Fibroblast of skin of left biceps (primary cell): ENCODE measurements around the gene PHEX.

Experiments
- DNase-seq, 2 experiments: peaks; one replicate each; pipeline ENCODE4 v3.0.0-alpha.2; 2013; ENCODE audit warnings: low read depth in 2 of 2

Gene PHEX

DNA sequence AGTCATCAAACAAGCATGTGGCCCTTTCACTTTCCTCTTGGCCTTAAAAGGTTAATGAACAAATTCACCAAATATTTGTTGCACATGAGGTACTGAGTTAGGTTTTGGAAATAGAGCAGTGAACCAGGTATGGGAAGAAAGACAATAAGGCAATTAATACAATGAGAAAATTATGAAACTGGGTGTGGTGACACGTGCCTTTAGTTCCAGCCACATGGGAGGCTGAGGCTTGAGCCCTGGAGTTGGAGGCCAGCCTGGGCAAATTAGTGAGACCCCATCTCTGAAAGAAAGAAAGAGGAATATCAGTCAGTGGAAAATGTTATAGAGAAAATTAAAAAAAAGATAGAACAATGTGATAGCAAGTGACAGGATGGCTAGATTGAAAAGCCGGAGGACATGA, 8.1 kb downstream of the PHEX start:
- no peak for DNase-seq

DNA sequence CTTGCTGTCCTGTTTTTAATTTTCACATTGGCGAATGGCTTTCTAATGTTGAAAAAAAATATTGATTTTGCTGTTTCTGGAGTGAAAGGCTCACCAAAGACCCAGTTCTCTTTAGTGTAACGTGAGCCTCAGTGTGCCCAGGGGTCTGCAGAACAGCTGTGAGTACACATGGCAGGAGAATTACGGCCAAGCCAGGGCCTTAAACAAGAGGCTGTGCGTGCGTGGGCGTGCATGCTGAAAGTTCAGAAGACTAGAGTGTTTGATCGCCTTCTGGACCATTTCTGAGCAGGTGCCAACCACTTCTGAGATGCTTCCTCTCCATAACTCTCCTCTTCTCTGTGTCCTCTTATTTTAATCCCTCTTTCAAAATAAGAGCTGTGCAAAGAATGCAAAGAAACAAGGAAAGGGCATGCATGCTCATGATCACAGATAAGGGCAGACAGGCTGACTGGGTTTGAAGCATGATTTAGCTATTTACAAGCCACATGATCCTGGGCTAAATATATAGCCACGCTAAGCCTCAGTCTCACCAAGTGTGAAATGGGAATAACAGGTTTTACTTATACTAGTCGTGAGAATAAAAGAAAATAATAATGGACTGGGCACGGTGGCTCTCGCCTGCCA, 9.9 kb downstream of the PHEX start:
- no peak for DNase-seq

DNA sequence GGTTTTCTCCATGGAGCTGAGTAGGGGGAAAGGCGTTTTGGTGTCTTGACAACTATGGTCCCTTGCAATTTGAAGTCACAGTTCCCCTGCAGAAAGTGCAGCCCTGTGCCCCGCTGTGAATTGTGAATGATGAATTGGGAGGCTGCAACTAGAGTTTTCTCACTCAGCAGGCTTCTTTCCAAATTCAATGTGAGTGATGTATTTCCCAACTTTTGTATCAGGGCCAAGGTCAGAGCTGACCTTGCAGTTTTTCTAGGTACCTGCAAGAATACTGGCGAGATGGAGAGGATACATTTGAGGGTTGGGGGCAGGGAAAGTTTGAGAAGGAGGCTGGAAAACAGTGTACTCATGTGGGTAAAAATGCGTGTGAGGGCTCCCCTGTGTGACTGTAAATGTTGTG, 11.7 kb downstream of the PHEX start:
- no peak for DNase-seq

DNA sequence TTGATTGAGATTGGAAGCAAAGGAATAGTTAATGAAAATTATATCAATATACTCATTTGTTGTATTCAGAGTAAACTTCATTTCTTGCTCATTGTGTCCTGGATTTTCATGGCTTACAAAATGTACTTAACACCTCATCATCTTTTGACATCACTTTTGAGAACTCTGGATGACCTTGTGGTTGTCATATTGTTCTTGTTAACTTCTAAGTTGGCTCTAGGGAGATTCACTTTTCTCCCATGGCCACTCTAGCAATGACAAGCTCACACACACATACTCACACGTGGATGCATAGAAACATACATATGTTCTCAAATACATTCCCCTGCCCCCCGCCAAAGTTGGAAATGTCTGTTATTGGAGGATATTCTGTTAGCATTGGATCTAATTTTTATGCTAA, 15.3 kb downstream of the PHEX start:
- no peak for DNase-seq

DNA sequence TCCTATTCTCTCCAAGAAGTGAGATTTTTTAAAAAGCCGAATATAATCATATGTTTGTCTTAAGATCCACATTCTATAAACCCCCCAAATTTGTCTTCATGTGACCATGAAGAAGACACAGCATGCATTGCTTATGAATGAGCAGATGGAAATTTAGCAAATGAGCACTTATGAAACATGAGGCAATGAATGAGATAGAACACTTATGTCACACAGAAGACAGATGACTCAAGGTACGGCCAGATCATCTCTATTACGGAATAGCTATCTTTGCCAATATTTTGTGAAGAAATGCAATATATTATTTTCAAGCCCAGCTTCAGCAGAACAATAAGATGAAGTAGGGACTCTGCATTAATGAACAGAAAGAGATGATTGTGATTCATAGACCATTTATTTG, 21.4 kb downstream of the PHEX start:
- DNase-seq: no peak

DNA sequence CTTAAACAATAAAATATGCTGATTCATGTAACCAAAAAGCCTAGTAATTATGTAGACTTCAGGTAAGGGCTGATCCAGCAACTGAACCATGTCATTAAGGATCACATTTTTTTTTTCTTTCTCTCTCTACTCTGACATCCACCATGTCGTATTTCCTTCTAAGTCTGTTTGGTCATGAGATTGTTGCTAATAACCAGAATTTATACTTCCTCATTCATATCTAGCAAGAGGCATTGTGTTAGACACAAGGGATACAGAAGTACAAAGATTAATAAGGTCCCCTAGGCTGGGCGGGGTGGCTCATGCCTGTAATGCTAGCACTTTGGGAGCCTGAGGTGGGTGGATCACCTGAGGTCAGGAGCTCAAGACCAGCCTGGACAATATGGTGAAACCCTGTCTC, 24.1 kb downstream of the PHEX start:
- DNase-seq: no peak

DNA sequence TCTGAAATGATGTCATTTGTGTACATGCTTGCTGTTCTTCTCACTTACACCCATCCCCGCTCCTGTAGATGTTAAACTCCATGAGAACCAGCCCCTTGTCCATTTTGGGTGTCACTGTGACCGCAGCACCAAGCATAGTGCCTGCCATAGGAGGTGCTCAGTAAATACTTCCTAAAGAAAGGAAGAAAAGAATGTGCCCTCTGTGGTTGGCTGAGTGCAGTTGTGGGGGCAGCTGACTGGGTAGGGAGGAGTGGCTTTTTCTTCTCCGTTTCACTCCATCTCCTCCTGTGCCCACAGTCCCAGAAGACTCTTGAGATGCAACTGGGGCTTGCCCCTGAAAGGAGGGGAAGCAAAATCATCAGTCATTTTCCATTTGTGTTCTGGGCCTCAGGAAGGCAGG, 25.5 kb downstream of the PHEX start:
- DNase-seq: no peak

DNA sequence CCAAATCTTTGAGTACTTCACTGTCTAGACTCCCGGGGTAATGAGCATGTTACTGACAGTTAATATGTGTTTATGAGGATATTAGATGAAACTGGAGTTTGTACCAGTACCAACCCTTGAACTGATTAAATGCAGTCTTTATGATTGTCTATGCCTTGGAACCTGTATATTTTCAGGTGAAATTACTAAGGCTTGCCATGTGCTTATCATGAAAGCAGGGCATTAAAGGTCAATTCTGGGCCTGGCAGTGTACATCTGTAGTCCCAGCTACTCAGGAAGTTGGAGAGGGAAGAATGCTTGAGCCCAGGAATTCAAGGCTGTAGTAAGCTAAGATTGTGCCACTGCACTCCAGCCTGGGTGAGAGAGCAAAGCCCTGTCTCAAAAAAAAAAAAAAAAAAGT, 27.6 kb downstream of the PHEX start:
- DNase-seq: no peak

DNA sequence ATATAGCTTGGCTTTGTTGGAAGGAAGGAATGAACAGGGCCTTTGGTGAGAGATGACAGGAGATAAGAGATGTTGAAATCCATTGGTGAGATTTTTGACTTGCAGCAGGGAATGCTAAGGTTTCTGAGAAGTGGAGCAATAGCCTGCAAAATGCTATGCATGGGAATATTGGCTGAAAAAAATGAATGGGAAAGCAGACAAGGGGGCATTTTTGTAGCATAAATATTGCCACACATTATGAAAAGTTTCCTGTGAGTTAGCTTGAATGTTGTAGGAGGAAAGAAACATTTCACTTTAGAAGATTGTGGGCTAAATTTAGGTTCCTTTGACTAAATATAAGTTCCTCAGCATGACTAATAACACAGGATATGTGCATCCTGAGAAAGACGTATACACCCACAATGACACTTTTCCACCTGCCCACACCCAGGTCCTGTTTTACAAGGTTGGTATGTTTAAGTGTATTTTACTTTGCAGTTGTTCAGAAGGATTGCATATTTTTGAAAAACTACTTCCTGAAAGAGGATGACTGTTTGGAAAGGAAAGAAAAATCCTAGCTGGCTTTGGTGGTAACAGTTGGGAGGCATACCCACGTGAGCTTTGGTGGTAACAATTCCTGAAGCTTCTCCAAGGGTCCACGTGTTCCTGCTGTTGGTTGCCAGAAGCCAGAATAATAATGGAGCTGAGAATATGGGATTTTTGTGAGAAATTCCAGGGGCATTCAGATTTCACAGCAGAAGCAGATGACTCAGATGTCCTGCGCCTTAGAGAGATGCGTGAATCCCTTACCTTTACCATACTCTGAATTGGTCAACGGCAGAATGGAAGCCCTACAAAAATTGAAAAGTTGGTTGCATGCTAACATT, 28.5 kb downstream of the PHEX start:
- no peak for DNase-seq

DNA sequence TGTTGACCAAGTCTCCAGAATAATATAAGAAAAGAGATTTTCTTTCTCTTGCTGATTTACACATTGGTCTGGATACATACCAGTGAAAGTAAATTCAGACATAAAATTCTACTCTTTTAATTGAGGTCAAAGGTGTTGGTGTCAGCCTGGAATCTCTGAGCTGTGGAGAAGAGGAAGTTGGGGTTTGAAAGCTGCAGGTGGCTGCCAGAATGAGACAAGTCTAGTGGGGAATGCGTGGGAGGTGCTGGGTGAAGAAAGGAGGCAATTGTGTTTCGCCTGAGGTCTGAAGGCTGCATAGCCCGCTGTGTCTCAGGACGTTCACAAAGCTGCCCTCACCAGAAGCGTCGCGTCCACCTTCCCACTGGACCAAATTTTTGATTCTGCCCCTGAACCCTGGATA, 31.2 kb downstream of the PHEX start:
- DNase-seq: no peak

DNA sequence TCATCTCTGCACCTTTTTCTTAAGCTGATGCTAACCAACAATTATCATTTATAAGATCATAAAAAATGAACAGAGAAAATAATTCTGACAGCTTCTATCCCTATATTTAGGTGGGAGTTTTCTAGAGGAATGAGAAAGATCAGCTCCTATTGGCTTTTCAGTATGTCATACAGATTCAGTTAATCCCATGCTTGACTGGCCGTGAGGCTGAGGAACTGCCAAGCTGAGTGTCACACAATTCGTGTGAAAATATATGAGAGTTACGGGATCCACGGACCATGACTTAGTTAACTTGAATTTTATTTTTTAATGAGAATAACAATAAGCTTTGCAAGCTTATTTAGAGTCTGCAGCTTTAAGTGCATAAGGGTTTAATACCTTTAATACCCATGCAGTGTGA, 37.5 kb downstream of the PHEX start:
- no peak for DNase-seq

DNA sequence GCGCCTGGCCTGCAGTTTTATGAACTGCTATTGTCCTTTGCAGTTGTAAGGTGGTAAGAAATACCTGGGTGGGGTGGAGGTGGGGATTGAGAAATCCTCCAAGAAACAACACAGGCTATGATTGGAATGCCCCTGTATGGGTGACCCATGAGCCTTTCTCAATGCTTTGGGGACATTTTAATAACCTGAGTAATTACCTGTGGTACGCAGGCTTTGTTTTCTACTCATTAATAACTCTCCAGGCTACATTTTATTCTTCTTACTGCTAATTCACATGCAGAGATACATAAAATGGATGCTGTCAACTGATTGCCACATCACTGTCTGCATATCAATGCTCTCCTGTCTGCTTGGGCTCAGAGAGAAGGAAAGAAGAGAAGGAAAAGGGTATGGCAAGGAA, 41.8 kb downstream of the PHEX start:
- no peak for DNase-seq

DNA sequence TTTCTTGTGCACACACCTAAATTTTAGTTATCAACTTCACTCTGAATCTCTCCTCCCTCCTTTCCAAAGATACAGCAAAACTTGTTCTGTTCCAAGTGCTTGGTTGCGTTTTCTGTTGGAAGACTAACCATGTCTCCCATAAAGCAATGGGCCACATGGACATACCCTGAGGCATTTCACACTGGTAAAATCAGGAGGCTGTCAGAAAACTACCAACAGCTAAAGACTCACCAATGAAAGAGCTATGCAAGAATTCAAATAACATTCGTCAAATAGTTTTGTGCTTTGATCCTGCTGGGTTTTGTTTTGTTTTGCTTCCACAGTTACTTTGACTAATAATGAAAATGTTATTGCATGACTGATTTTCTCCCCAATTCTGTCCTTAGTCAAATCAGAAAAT, 46.0 kb downstream of the PHEX start:
- no peak for DNase-seq

DNA sequence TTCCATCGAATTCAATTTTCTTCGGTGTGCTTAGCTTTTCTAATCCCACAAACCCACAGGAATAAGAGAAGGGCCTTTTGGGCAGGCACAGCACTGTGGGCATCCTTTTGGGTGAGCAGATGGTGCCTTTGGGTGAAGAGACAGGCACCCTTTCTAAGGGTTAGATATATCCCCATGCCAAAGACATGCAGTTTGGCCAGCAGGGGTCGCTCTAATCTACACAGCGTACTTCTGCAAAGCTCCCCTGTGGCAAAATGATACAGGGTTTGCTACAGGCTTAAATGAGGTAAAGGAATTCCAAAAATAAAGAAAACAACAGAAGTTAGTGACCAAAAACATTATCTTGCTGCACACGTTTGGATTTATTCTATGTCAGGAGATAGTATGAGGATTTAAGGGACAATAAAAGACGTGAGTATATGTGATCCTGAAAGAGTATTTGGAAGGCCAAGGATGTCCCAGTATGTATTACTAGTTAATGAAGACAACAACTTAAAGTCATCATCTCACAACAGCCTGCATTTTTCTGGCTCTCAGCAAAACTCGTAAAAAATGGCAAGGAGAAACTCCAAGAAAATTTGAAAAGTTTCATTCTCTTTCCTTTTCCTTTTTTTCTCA, 49.5 kb downstream of the PHEX start:
- no peak for DNase-seq

DNA sequence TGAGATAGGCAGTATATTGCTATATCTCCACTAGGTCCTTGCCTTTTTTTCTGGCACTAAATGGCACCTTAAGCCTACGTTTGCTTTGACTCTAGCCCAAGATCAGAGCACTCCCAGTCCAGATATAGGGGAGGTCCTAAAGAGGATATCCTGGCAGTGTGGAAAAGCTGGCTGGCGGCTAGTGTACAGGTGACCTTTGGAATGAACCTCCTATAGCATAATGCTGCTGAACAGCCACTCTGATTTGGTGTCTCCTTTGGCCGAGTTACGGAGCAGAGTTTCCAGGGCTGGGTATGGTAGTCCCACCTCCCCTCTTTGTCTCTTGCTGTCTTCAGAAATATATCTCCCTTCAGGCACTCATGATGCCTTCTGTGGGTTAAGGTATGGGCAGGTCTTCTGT, 53.9 kb downstream of the PHEX start:
- no peak for DNase-seq

DNA sequence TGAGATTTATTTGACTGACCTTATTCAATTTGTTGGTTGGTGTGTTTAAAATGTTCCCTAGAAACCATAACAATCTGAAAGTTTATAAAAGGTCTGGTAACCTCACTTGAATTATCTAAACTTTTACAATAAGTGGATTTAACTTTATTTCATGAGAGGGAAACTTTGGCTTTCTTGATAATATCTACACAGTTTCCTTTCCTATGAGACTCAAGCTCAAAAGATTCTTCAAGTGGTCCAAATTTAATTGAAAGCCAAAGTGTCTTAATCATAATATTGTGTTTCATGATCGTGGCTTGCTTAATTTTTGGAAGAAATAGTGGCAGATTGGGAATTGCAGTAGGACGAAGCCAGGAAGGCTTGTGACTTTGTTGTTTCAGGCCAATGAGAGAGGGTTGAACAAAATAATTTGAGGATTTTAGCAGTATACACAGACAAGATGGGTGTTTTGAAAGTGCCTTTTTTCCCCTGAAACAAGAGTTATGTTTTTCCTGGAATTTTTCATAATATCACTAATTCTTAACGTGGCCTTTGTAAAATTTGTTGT, 55.0 kb downstream of the PHEX start:
- no peak for DNase-seq

DNA sequence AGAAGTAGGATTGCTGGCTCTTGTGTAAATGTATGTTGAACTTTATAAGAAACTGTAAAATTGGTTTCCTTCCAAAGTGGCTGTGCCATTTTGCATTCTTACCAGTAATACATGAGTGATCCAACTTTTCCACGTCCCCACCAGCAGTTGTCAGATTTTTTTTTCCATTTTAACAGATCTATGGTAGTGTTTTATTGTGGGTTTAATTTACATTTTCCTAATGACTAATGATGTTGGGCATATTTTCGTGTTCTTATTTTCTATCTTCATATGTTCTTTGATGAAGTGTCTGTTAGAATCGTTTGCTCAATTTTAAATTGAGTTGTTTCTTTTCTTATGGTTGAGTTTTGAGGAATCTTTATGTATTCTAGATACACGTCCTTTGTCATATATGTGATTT, 56.2 kb downstream of the PHEX start:
- no peak for DNase-seq

DNA sequence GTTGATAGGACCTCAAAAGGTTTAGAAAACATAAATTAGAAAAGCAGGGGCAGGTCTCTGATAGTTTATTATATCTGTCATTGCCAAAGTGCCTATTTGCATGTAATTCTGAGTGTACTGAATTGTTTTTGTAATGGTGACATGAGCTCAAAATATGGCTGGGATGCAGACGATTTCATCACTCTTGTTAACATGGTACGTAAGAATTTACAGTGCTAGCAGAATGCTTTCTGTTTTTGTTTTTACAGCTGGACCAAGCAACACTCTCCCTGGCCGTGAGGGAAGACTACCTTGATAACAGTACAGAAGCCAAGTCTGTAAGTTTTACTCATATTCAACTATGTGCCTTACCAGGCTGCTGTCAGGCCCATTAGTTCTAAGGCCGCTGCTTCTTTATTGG, 58.1 kb downstream of the PHEX start:
- DNase-seq: peak; percentile 26 to 33

DNA sequence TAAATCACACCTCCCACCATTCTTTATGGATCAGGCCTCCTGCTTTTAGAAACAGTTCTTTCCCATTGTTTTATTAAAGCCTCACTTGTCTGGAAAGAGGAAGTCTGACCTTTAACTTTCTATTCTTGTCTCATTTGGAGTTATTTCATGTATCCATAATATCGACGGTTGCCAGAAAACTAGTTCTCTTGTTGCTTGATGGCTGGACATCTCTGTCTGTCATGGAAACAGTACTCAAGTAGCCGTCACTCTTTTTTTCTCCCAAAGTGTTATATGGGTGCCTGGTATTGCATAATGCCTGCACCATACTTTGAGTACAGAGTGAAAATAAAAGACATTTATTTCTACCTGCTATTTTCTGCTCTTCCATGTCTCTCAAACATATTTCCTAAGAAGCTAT, 61.4 kb downstream of the PHEX start:
- no peak for DNase-seq

DNA sequence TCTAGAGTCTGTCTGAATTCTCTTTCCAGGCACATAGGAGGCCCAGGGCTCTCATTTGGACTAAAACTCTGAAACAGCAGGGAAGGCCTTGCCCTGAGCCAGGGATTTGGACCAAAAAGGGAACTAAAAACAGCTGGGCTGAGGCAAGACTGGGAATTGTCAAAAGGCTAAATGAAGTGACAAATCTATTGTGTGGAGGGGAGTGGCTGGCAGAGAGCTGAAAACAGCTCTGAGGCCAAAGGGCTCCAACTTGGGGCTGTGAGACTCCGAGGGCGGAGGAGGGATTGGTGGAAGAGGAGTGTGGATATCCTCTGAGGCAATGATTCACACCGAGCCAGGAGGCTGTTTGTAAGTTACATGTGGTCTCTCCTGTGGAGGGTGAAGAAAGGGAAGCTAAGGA, 63.2 kb downstream of the PHEX start:
- peak; percentile 20 to 43 for DNase-seq

DNA sequence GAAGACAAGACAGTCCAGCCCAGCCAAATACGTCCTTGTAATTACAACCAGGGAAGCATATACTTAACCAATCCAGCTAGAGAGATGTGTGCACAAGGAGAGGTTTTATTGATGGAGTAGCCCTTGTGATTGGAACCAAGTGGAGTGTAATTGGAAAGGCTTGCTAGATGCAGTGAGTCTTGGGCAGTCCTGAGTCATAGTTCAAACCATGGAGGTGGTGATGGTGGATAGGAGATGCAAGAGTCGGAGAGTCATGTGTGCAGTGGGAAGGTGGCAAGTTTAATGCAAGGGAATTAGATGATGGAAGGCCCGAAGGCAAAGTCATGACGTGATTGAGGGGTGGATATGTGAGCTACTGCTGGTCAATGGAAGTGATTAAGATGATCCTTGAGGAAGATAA, 63.7 kb downstream of the PHEX start:
- no peak for DNase-seq

DNA sequence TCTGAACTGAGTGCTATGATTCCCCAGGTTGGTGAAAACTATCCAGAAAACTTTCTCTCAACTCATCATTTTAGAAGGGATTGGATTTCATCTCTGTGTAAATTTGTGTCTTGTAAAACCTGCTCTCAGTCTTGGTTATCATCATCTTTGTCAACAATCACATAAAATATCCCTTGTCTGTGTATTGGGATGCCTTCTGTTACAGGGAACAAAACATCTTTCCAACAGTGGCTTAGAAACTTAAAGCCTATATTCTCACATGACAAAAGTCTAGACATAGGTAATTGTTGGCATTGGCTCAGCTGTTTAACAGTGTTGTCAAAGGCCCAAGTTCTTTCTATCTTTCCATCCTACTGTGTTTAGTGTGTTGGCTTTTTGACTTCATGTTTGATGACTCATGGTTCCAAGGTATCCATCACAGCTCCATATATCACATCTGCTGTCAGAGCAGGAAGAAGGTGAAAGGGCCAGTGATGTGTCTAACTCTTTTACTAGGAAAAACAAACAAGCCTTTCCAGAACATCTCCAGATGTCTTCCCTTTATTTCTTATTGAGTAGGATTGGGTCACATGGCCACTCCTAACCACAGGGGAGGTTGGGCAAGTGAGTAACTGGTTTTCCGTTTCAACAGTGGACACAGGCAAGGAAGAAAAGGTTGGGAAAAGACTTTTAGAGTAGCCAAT, 65.0 kb downstream of the PHEX start:
- DNase-seq: peak; percentile 61 to 69
